GM21447 (cell line): ENCODE results near the gene ASXL3.

Experiments
- ATAC-seq: cut with Tn5 transposase; IDR thresholded peaks from one replicate; pipeline ENCODE4 v1.9.1; 2021; ENCODE audit not compliant: unreplicated experiment

The ASXL3 gene

GRCh38 chr18:33656889-33657448 lies 79.0 kb downstream of the ASXL3 start:
- no peak for ATAC-seq

GRCh38 chr18:33660696-33661310 lies 82.8 kb downstream of the ASXL3 start:
- no peak for ATAC-seq

DNA sequence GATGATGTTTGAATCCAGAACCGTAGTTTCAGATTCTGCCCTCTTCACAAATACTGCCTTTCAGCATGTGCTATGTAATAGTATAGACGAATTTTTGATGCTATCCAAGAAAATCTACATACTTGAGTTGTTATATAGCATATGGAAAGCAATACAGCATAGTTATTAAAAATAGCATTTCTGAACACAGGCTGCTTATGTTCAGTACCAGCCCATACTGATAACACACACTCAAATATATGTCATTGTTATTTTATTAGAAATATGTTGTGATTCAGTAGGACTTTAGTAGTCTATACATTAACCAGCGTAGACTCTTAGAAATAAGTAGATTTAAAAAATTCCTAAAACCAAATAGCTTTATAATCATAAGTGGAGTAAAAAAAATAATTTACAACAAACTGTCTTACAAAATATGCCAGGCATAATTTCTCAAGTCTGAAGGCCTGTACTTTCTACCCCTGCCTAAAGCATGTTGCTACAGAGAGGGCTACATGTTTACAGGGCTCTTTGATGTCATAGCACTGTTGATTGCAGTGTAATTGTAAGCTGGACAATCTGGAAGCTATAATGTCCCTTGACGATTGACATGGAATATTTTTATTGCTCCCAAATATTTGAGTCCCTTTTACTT lies 86.3 kb downstream of the ASXL3 start:
- no peak for ATAC-seq

DNA sequence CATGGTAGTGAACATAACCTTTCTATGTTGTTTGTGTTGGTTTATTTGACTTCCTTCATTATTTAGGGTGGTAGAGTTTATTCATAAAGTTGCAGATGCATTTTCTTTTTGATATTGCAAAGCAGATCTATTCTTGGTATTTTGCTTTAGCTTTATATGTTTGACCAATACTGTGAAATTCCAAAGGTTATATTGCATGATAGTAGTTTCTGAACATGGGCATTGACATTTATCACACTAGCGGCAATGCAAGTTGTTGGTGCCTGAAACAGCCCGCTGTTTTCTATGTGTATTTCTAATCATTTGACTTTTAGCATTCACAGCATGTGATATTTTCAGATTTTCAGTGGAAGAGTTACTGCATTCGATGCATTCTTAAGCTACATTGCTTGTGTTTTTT lies 87.2 kb downstream of the ASXL3 start:
- no peak for ATAC-seq

GRCh38 chr18:33665641-33666040 lies 87.6 kb downstream of the ASXL3 start:
- ATAC-seq, result no peak

DNA sequence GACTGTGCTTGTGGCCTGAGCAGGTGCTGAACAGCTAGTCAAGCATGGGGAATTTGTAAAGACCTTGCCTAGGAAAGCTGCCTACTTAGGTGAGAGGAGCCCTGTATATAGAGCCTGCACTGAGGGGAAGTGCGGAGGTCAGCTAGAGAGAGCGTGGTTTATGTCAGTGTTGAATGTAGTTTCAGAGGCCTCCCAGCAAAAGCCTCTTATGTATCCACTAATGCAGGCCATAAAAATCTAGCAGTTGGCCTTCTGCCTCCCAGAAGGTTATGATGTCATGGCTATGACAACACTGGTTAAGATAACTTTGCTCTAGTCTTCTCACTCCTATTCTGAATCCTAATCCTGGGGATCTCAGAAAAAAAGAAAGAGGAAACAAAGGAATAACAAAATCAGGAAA lies 88.9 kb downstream of the ASXL3 start:
- no peak for ATAC-seq

- ATAC-seq, result no peak
These were observed 91.6 kb downstream of the ASXL3 start for GRCh38 chr18:33669589-33669988.

- ATAC-seq, result no peak
These were observed 92.0 kb downstream of the ASXL3 start for GRCh38 chr18:33670029-33670428.

- no peak for ATAC-seq
These were observed 95.7 kb downstream of the ASXL3 start for GRCh38 chr18:33673689-33674088.

- ATAC-seq, result no peak
These were observed 98.6 kb downstream of the ASXL3 start for GRCh38 chr18:33676593-33676992.

DNA sequence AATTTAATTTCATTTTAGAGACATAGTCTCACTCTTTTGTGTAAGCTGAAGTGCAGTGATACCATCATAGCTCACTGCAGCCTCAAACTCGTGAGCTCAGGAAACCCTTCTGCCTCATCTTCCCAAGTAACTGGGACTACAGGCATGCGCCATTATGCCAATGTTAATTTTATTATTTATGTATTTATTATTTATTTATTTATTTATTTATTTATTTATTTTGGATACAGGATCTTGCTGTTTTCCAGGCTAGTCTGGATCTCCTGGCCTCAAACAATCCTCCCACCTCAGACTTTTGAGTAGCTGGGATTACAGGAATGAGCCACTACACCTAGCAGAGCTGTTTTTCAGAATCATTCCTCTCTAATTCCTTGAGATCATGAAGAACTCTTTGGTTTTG lies 99.9 kb downstream of the ASXL3 start:
- ATAC-seq, result no peak

- no peak for ATAC-seq
These were observed 104.4 kb downstream of the ASXL3 start for GRCh38 chr18:33682436-33682835.

DNA sequence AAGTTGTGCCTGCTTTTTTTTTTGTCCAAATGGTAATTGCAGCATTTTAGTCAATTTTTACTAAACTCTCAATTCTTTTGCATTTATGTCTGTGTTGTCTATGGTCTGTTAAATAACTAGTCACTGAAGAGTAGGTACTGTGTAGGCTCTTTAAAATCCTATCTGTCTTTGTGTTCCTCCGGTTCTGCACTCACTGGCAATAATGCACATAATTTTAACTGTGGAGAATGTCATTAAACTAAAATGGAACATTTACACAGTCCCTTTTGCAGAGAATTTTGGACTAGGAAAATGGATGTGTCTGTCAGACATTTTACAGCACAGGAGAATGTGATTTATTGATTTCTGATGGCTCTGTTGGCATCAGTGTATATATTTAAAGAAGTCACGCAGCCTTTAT lies 116.6 kb downstream of the ASXL3 start:
- no peak for ATAC-seq

GRCh38 chr18:33696332-33697162 lies 118.5 kb downstream of the ASXL3 start:
- no peak for ATAC-seq

DNA sequence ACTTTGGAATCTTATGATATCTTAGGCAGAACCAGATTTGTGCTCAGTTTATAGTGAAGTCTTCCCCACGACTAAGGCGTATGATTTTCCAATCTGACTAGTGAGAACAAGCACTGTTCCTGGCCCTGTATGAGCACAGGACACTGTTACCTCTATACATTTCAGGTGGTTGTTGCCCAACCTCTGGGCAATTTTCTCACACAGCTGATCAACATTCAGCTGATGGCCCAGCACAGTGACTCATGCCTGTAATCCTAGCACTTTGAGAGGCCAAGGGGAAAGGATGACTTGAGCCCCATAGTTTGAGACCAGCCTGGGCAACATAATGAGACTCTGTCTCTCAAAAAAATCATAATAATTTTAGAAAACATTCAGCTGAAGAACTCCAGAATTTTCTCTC lies 119.5 kb downstream of the ASXL3 start:
- no peak for ATAC-seq

DNA sequence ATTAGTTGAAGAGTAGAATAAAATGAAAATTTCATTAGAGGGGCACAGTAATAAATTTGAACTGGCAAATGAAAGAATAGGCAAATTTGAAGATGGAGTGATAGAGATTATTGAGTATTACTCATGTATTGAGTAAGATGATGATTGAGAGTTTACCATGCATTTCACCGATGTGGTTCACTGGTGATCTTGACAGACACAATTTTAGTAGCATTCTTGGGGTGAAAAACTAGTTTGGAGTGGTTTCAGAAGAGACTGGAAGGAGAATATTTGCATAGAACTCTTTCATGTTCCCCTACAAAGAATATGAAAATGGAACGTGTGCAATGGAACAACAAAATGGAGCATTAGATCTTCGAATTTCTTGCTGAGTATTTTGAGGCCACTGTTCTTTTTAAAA lies 121.4 kb downstream of the ASXL3 start:
- no peak for ATAC-seq

- peak; percentile 61 for ATAC-seq
These were observed 122.5 kb downstream of the ASXL3 start for GRCh38 chr18:33700513-33700976.

GRCh38 chr18:33702625-33703024 lies 124.6 kb downstream of the ASXL3 start:
- ATAC-seq, result no peak

DNA sequence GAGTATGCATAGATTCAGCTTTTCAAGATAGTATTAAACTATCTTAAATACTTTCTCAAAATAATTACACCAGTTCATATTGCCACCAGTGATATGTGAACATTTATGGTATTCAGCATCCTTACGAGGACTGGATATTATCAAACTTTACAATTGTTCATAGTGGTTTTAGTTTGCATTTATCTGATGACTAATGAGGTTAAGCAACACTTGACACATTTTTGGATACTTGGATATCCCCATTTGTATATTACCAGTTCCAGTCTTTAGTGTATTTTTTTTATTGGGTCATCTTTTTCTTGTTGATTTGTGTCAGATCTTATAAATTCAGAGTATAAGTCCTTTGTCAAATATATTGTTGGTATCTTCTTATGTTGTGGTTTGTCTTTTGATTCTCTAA lies 128.4 kb downstream of the ASXL3 start:
- ATAC-seq, result no peak

- ATAC-seq, result no peak
These were observed 130.9 kb downstream of the ASXL3 start for GRCh38 chr18:33708876-33709275.

DNA sequence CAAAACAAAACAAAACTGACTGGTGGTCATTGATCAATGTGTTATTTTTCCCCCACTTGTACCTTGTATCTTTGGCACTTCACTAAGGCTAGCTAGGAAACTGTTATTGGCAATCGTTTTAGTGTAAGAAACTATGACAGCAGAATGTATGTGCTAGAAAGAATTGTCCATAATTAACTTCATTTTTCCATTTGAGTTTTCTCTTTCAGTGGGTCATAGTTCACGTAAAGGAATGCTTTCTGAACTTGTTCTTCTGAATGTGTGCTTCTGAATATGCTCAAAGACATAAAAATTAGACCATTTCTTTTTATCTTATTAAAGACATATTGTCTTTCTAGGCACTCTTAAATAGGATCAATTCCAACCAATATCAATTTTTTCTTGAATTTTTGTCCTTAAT lies 132.2 kb downstream of the ASXL3 start:
- ATAC-seq, result no peak

GRCh38 chr18:33711514-33711913 lies 133.5 kb downstream of the ASXL3 start:
- ATAC-seq, result no peak
